ENCODE data around the gene GPR39.
"Not testable (repeated sequence)": the region's sequence is repeated elsewhere in the genome, so short reads cannot be mapped to it uniquely, and the experiment has no call there.

Gene GPR39

GRCh38 chr2:132496555-132496954, 80.0 kb downstream of the GPR39 start:
- peak; percentile 36 for DNase-seq (ENCODE audit: low spot score)

DNA sequence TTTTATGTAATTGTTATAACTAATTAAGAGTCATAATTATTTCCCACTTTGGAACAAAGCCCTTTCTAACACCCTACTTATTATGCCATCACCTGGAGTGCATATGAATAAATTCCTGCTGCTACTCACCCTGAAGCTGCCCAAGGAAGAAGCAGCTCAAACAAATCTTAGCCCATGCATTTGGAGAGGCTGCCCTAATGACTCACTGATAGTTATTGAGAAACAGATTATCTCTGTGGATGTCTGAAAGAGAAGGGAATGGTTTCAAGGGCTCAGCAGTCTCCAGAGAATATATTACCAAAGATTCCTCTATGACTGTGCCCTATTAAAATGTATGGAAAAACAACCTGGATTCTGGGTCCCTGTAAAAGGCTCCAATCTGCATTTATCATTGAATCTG, 81.0 kb downstream of the GPR39 start:
- no peak for DNase-seq (ENCODE audit: low spot score)

DNA sequence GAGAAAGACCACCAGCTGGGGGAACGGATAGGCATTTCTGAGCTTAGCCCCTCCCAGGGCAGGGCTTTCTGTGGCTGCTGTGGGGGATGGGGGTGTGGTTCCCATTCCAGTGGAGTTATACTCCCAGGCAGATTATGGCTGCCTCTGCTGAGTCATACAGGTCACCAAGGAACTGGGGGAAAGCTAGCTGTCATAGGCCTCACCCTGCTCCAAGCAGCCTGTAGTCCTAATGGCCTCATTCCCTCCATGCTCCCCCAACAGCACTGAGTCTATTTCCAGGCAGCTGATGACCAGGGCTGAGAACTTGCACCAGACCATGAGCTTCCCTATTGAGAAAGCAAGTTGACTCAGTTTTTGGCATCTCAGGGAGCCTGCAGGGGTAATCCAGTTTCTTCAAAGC, 87.1 kb downstream of the GPR39 start:
- DNase-seq (ENCODE audit: low spot score): no peak

GRCh38 chr2:132515010-132515409, 98.4 kb downstream of the GPR39 start:
- DNase-seq (ENCODE audit: low spot score): no peak

DNA sequence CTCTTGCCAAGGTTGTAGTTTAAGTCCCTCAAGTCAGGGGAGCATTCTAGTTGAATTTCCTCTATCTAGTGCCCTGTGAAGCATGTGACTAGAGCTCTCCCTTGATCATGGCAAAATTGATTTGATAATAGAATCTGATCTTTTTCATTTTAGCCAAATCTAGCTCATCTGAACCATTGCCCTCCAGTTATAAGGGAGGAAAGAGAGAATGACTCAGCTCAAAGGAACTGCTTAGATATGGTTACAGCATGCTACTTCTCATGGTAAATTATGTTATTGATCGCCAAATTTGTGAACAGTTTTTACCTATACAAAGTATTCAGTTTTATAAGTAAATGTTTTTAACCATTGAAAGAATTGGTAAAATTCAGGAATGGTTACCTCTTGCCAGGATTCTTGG, 100.8 kb downstream of the GPR39 start:
- DNase-seq (ENCODE audit: low spot score): no peak

DNA sequence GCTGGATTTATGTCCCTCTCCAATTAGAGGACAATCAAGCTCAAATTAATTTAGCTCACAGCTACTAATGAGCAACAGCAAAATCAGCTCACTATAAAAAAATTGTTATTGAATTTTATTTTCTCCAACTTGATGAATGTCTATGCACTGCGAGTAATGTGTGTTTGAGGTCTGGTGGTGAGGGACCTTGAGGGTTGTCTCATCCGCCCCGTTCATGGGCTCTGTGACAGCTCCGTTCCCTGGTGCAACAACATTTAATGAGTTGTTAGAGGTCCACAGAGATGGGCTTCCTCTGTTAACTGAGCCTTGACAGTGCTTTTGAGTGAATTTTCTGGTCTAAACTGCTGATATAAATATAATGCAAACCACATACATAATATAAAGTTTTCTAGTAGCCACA, 101.7 kb downstream of the GPR39 start:
- no peak for DNase-seq (ENCODE audit: low spot score)

DNA sequence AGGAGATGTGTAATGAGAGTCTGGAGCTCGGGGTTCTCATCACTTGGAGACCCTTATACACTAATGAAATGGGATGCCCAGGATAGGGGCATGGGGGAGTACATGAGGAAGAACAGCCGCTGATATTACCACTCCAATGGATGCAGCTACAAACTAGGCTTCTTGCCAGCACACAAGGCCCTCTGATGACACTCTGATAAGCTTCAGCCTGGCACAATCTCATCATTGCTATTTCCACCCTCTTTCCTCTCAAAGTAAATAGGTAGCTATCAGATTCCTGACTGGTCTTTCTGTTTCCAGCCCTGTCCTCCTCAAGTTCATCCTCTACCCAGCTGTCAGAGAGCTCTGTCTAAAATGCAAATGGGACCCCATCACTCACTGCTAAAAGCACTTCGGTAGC, 103.0 kb downstream of the GPR39 start:
- no peak for DNase-seq (ENCODE audit: low spot score)

- DNase-seq (ENCODE audit: low spot score): no peak
Measured at GRCh38 chr2:132521341-132521740, 104.7 kb downstream of the GPR39 start.

- DNase-seq (ENCODE audit: low spot score): no peak
Measured at GRCh38 chr2:132522901-132523300, 106.3 kb downstream of the GPR39 start.

DNA sequence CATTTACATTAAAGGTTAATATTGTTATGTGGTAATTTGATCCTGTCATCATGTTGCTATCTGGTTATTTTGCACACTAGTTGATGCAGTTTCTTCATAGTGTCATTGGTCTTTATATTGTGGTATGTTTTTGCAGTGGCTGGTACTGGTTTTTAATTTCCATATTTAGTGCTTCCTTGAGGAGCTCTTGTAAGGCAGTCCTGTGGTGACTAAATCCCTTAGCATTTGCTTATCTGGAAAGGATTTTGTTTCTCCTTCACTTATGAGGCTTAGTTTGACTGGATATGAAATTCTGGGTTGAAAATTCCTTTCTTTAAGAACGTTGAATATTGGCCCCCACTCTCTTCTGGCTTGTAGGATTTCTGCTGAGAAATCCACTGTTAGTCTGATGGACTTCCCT, 120.5 kb downstream of the GPR39 start:
- not testable (repeated sequence) for DNase-seq (ENCODE audit: low spot score)

- DNase-seq (ENCODE audit: low spot score): no peak
Measured at GRCh38 chr2:132538331-132538855, 121.8 kb downstream of the GPR39 start.

DNA sequence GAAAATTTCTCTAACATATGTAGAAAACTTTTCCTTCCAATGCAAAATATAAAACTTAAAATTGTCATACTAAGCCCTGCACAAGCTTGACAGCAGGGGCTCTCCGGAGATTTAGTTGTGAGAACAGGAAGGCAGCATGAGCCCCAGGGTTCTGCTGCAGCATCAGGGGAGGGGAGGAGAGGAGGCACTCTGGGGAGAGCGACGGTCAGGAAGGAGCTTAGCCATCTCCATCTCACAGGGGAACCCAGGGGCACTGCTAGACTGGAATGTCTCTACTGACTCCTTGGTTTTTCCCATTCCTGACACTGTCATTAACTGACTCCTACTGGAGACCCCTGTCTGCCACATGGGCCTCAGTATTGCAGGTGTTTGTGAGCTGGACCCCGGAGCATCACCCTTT, 123.6 kb downstream of the GPR39 start:
- DNase-seq (ENCODE audit: low spot score): no peak

DNA sequence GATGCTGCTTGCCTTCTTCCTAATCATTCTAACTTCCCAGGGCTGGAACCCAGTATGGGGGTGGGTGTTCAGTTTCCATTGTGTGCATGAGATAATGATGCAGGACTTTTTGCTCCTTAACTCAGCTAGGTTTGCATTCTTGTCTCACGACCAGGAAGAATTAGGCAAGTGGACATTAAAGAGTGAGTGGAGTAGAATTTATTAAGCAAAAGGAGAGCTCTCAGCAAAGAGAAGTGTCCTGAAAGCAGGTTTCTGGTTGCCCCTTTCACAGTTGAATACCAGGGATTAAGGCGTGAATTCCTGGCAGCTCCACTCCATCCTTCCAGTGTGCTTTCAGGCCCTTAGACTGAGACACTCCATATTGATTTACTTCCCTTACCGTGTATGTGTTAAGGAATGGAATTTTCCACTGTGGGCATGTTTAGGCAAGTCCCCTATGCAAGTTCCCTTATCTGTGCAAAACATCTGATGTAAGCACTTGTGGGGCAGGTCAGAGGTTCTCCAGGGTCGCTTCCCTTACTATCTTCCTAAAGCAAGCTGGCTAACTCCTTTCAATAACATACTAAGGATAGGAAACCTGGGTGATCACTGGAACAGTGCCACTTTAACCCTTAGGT, 126.5 kb downstream of the GPR39 start:
- no peak for DNase-seq (ENCODE audit: low spot score)

DNA sequence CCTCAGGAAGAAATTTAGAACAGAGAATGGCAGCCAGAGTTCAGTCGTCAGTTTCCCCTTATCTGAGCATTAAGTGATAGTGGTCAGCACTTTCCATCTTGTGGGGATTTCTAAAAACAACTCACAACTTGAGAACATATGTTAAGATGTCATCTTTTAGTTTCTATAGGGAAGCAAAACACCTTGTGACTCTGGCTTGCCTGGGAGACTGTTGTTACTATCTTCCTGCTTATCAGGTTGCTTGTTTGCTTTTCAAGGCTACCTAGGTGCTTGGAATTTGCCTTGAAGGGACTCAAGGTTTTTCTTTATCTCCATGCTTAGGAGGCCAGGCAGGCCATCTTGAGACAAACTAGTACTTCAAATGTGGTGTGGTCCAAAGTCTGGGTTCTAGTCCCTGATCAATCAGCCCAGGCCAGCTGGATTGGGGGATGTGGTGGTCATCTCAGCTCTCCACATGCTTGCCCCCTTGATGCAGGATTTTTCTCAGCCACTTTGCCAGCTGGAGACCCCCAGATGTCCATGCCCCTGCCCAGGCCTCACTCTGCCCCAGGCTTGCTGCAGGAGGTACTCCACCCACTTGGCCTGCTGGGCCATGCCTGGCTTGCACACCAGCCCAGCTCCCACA, 127.5 kb downstream of the GPR39 start:
- no peak for DNase-seq (ENCODE audit: low spot score)

DNA sequence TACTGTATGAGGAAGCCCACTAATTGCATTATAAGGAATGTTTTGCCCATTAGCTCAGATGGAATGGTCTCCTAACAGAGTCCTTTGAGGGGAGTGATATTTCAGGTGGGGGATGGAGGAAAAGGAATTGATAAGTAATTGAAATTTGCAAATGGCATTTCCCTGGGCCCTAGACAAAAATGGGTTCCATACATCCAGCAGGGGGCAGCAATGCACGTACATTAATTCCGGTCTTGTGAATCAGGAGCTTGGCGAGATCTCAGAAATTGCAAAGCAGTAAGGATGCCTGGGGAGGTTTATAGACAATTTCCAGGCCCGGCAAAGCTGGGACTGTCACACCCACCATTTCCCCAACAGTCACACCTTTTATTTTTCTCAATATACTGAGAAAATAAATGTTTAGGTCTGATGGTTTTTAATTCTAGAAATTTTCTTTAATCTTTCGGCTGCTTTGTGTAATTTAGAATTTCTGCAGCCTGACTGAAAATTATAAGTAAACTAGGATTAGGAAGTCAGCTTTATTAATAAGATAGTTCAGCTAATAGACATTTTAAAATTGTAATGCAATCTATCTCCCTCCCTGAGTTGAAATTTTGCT, 130.6 kb downstream of the GPR39 start:
- DNase-seq (ENCODE audit: low spot score): peak; percentile 45

- DNase-seq (ENCODE audit: low spot score): no peak
Measured at GRCh38 chr2:132549935-132550670, 133.5 kb downstream of the GPR39 start.

- DNase-seq (ENCODE audit: low spot score): no peak
Measured at GRCh38 chr2:132550946-132551345, 134.3 kb downstream of the GPR39 start.

- DNase-seq (ENCODE audit: low spot score): no peak
Measured at GRCh38 chr2:132557694-132558093, 141.1 kb downstream of the GPR39 start.

DNA sequence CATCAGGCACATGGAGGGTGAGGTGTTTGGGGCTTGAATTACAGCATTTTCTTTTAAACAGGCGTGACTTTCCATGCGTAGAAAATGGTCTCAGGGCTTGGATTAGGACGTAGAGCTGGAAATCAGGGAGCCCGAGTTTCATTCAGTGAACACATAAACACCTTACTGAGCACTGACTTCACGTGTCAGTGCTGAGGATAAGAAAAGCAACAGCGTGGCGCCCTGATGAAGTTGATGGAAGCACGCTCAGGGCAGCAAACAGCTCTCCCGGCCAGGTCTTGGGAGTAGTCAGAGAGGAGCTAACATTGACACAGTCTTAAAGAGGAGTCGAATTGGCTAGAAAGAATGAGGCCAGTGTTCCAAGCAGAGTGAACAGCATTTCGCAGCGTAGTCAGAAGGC, 142.7 kb downstream of the GPR39 start:
- no peak for DNase-seq (ENCODE audit: low spot score)

GRCh38 chr2:132559921-132560320, 143.3 kb downstream of the GPR39 start:
- no peak for DNase-seq (ENCODE audit: low spot score)

GRCh38 chr2:132560562-132560961, 144.0 kb downstream of the GPR39 start:
- no peak for DNase-seq (ENCODE audit: low spot score)

DNA sequence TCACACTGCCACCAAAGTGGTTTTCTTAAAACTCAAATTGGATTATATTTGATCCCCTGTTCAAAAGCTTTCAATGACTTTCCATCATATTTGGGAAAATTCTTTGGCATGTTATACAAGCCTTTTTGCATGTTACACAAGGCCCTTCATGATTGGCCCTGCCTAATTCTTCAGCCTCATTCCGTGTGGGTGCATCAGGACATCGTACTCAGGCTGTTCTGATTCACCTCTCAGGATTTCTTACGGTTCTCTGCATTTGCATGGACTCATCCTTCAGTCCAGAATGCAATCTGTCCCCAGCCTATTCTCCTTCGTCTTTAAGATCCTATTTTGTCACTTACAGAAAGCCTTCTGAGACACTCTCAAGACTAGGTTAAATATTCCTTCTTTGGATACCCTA, 145.6 kb downstream of the GPR39 start:
- DNase-seq (ENCODE audit: low spot score): no peak

DNA sequence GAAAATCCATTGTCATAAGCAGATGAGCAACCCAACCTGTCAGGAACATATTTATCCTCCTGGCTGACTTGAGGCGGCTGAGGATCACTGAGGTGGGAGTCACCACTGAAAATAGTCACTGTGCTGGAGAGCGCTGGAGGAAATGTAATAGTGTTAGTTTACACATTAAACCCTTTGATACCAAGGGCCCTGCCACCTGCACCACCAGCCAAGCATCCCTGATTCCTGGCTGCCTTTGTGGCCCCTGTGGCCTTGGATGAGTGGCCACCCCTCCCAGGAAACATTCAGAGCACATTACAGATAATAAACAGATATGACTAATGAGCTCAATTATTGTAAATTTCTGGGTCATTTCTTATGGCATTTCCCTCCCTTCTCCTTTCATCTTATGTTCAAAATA, 147.5 kb downstream of the GPR39 start:
- no peak for DNase-seq (ENCODE audit: low spot score)

Data from cerebellar cortex (tissue), 1 donor.